HCT116 (cell line): ENCODE data around the gene FRMD4A.

Source experiments
- POLR2AphosphoS5 ChIP-seq: IDR thresholded peaks from 2 replicates; pipeline ENCODE4 v1.6.1; 2011; ENCODE audit warnings: mild to moderate bottlenecking, low read depth, low read length, moderate library complexity
- TF ChIP-seq, protein P1 (sequence below), 3 experiments: fragments of 200-600 bp in 1 of 3; sonication (generic) in 1 of 3; IDR thresholded peaks in 2 of 3; conservative IDR thresholded peaks in 1 of 3; 2 replicates each; pipeline ENCODE4 v1.5.1; 2012 to 2017; ENCODE audit warnings: low read depth in 2 of 3, low read length in 2 of 3, antibody characterized with exemption in 1 of 3, borderline replicate concordance in 1 of 3, control low read depth in 1 of 3, mild to moderate bottlenecking in 1 of 3, mixed read lengths in 1 of 3, mixed run types in 1 of 3, moderate library complexity in 1 of 3; ENCODE audit not compliant: insufficient read depth in 1 of 3

DNA sequence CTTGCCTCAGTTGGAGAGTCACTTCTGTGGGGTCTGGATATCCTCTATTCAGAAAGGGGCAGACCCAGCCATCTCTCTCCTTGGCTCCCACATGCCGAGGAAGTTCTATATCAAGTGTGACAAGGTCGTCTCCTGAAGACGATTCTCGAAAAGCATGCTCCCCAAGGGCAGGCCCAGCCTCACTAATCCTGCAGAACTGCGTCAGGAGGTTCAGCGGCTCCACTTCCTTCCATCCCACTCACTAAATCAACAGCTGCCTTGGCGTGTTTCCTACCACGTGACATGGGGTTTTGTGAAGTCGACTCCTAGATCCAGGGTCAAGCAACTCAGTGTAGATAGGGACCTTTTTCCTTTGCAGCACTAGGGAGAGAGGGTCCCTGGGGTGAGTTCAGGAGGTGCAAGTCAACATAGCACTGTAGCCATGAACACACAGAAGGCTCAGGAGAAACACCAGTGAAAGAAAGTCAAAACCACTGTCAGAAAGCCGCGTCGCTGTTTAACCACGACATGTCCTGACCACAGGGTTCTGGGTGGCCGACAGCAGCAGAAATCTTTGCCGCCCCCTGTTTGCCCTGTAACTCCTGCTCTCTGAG is 587.5 kb downstream of the FRMD4A start:
- TF ChIP-seq POLR2AphosphoS5: no peak
- TF ChIP-seq, protein P1, sequence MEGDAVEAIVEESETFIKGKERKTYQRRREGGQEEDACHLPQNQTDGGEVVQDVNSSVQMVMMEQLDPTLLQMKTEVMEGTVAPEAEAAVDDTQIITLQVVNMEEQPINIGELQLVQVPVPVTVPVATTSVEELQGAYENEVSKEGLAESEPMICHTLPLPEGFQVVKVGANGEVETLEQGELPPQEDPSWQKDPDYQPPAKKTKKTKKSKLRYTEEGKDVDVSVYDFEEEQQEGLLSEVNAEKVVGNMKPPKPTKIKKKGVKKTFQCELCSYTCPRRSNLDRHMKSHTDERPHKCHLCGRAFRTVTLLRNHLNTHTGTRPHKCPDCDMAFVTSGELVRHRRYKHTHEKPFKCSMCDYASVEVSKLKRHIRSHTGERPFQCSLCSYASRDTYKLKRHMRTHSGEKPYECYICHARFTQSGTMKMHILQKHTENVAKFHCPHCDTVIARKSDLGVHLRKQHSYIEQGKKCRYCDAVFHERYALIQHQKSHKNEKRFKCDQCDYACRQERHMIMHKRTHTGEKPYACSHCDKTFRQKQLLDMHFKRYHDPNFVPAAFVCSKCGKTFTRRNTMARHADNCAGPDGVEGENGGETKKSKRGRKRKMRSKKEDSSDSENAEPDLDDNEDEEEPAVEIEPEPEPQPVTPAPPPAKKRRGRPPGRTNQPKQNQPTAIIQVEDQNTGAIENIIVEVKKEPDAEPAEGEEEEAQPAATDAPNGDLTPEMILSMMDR (IDR thresholded peaks at IDR 0.05 in 2 of 3, conservative IDR thresholded peaks at IDR 0.05 in 1 of 3; ENCODE audit: borderline replicate concordance in 1 of 3, insufficient read depth in 1 of 3, low read depth in 2 of 3, low read length in 2 of 3): no peak
